RWPE2 (cell line): Measurements from ENCODE around the gene URGCP.

Source experiments
- ATAC-seq: fragments of 200-7000 bp; cut with Tn5 transposase; 3 replicates; pipeline ENCODE4 v1.9.1; 2021; ENCODE audit warnings: low read depth
- DNase-seq: peaks from one replicate; pipeline ENCODE4 v3.0.0-alpha.2; 2020; ENCODE audit warnings: low spot score
- H3K27ac ChIP-seq: fragments of 450-650 bp; 2 replicates; pipeline ENCODE4 v1.5.1; 2017; ENCODE audit warnings: mild to moderate bottlenecking; ENCODE audit not compliant: poor library complexity, severe bottlenecking
- H3K27me3 ChIP-seq: fragments of 250-450 bp; sonication (Bioruptor Pico); 2 replicates; pipeline ENCODE4 v1.5.1; 2021; ENCODE audit warnings: mild to moderate bottlenecking, moderate library complexity; ENCODE audit not compliant: insufficient read depth, poor library complexity, severe bottlenecking
- H3K36me3 ChIP-seq: fragments of 250-450 bp; sonication (Bioruptor Pico); 2 replicates; pipeline ENCODE4 v1.5.1; 2020; ENCODE audit warnings: low read depth, mild to moderate bottlenecking, moderate library complexity
- H3K4me1 ChIP-seq: fragments of 250-450 bp; sonication (Bioruptor Pico); 2 replicates; pipeline ENCODE4 v1.5.1; 2021; ENCODE audit warnings: mild to moderate bottlenecking, moderate library complexity; ENCODE audit not compliant: insufficient read depth, poor library complexity, severe bottlenecking
- H3K4me3 ChIP-seq: fragments of 250-450 bp; sonication (Bioruptor Pico); 2 replicates; pipeline ENCODE4 v1.5.1; 2021; ENCODE audit warnings: mild to moderate bottlenecking, moderate library complexity; ENCODE audit not compliant: severe bottlenecking
- H3K9me3 ChIP-seq: fragments of 250-450 bp; sonication (Bioruptor Pico); 2 replicates; pipeline ENCODE4 v1.5.1; 2021; ENCODE audit warnings: mild to moderate bottlenecking, moderate library complexity; ENCODE audit not compliant: severe bottlenecking
- TF ChIP-seq, protein P1 (sequence below): fragments of 450-650 bp; IDR thresholded peaks from one replicate; pipeline ENCODE4 v1.5.1; 2017; ENCODE audit warnings: mild to moderate bottlenecking, moderate library complexity; ENCODE audit not compliant: poor library complexity, severe bottlenecking

Gene URGCP

DNA sequence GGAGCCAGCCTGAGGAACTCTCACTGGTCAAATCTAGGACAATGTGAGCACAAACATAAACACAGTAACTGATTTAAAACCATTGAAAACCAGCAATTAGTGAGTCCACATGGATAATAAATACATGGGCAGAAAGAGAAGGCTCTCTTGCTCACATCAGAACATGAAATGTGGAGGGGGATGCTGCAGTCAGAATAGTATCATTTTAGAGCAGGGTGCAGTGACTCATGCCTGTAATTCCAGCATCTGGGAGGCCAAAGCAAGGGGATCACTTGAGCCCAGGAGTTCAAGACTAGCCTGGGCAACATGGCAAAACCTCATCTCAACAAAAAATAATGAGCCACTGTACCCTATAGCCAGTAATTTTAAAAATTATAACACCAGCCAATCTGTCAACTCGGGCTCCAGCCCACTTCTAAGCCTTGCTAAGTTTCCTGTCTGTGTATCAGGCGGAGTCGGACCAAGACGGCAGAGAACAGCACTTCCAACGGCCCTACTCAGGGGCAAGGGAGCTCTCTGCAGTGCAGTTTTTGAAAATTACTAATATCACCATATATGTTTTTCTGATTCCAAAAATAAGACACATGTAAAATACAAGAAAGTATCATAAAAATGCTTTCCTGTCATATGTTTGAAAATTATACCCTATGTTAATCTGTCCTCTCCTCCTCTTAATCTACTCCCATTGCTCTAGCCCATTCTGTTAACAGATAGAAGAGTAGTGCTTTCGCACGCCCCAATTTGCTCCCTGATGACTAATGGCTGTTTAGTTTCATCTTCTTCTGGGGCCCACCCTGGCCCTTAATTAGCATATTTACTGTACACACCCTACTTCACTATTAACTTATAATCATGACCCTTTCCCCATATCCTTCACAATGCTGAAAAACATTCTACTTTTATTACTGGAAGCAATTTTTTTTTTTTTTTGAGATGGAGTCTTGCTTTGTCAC lies 17.1 kb downstream of the URGCP start:
- no peaks in the 10 kb centered on the region for H3K9me3 ChIP-seq
- peaks cover 4% of the 10 kb centered on the region for H3K4me1 ChIP-seq
- H3K27me3 ChIP-seq = no peaks in the 10 kb centered on the region
- no peak overlapping the region for H3K4me3 ChIP-seq
- TF ChIP-seq, protein P1, sequence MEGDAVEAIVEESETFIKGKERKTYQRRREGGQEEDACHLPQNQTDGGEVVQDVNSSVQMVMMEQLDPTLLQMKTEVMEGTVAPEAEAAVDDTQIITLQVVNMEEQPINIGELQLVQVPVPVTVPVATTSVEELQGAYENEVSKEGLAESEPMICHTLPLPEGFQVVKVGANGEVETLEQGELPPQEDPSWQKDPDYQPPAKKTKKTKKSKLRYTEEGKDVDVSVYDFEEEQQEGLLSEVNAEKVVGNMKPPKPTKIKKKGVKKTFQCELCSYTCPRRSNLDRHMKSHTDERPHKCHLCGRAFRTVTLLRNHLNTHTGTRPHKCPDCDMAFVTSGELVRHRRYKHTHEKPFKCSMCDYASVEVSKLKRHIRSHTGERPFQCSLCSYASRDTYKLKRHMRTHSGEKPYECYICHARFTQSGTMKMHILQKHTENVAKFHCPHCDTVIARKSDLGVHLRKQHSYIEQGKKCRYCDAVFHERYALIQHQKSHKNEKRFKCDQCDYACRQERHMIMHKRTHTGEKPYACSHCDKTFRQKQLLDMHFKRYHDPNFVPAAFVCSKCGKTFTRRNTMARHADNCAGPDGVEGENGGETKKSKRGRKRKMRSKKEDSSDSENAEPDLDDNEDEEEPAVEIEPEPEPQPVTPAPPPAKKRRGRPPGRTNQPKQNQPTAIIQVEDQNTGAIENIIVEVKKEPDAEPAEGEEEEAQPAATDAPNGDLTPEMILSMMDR = no peak
- H3K27ac ChIP-seq = no peak overlapping the region
- DNase-seq = no peak
- peaks cover 40% of the 10 kb centered on the region for H3K36me3 ChIP-seq
- ATAC-seq = no peak

DNA sequence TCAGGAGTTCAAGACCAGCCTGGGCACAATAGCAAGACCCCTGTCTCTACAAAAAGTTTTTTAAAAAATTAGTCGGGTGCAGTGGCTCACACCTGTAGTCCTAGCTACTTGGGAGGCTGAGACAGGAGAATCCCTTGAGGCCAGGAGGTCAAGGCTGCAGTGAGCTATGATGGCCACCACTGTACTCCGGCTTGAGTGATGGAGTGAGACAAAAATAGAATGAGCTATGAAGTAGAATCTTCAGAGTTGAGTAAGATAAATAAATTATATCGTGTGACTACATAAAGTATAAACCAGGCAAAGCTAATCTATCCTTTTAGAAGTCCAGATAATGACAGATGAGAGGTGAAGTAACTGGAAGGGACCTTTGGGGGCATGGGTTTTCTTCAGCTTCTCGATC lies 21.8 kb downstream of the URGCP start:
- no peaks in the 10 kb centered on the region for H3K27me3 ChIP-seq
- DNase-seq = no peak
- ATAC-seq = no peak
- H3K4me1 ChIP-seq = peaks cover 2% of the 10 kb centered on the region
- H3K27ac ChIP-seq = no peak overlapping the region
- H3K4me3 ChIP-seq = no peak overlapping the region
- TF ChIP-seq, protein P1 = no peak
- no peaks in the 10 kb centered on the region for H3K9me3 ChIP-seq
- H3K36me3 ChIP-seq = peaks cover 67% of the 10 kb centered on the region

- TF ChIP-seq, protein P1 = no peak
- no peak overlapping the region for H3K4me3 ChIP-seq
- H3K36me3 ChIP-seq = peaks cover 71% of the 10 kb centered on the region
- no peaks in the 10 kb centered on the region for H3K9me3 ChIP-seq
- no peaks in the 10 kb centered on the region for H3K4me1 ChIP-seq
- H3K27ac ChIP-seq = no peak overlapping the region
- H3K27me3 ChIP-seq = no peaks in the 10 kb centered on the region
- ATAC-seq (no peak), DNase-seq (no peak)
Measured at GRCh38 chr7:43884209-43884608, 22.2 kb downstream of the URGCP start.

DNA sequence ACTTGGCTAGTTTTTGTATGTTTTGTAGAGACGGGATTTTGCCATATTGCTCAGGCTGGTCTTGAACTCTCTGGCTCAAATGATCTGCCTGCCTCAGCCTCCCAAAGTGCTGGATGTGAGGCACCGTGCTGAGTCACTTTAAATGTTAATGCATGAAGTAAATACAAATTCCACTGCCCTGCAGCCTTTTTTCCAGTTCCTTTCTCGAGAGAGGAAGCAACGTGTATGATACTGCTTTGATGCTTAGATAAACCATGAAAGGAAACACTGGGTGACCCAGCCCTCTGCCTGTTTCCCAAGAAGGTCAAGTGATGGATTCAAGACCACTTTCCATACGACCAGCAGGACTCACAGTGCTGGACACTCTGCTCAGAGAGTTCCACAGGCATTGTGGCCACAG lies 25.8 kb downstream of the URGCP start:
- H3K9me3 ChIP-seq = no peaks in the 10 kb centered on the region
- no peak for DNase-seq
- H3K36me3 ChIP-seq = peaks cover 78% of the 10 kb centered on the region

More for the DNA sequence above, 25.8 kb downstream of the URGCP start:
- H3K27me3 ChIP-seq = no peaks in the 10 kb centered on the region
- TF ChIP-seq, protein P1 = no peak
- ATAC-seq = no peak
- H3K4me1 ChIP-seq = no peaks in the 10 kb centered on the region
- H3K27ac ChIP-seq = no peak overlapping the region
- H3K4me3 ChIP-seq = no peak overlapping the region
